Measurements from ENCODE around the gene ZFX. TPM values are rescaled to one million over a fixed set of nuclear protein-coding genes. Genes with fewer than 3 reads are reported as not detected.

The ZFX gene
- total RNA-seq, 1 donor from 2014 or later = 72.8 TPM

DNA sequence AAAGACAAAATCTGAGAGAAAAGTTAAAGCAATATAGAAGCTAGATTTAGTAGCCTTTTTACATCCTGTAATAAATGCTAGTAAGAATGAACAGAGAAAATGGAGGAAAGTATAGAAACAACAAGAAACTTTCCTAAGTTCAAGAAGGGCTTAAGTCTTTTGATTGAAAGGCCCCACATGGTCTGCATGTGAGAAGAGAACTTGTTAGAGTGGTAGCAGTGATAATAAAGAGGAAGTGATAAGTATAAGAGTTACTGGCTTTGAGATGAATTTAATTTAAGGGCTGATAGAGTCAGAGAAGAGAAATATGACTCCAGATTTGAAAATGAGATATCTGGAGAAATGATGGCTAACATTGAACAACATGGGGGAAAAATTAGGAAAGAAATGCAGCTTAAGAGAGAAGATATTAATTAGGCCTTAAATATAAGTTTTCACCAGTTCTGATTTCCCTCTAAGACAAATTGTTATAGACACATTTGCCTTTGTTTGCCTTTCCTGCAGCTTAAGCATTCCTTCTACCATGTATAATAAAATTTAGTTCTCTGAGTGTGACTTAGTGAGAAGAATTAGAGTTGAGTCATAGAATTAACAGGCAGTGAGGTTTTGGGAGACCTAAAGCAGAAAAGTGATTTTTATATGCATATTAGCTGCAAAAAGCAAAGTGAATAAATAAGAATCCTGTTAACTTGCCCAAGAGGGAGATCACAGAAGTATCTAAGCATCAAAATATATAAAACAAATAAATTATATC, 18.4 kb downstream of the ZFX start:
- Mint-ChIP-seq H3K4me1 (ENCODE audit: low read depth) (peaks cover 74% of the 10 kb centered on the region), H3K4me3 (ENCODE audit: unreplicated experiment) (no peak overlapping the region), H3K9me3 (ENCODE audit: low read depth) (no peaks in the 10 kb centered on the region), H3K27ac (ENCODE audit: unreplicated experiment) (peak overlapping the region; percentile 57), H3K36me3 (ENCODE audit: low read depth) (peaks cover 10% of the 10 kb centered on the region), H3K27me3 (ENCODE audit: low read depth) (no peaks in the 10 kb centered on the region)
- TF ChIP-seq CTCF (IDR thresholded peaks at IDR 0.05) = no peak
- no peak for DNase-seq (ENCODE audit: low spot score)

GRCh38 chrX:24168807-24169206, 19.3 kb downstream of the ZFX start:
- H3K36me3 Mint-ChIP-seq (ENCODE audit: low read depth) = peaks cover 9% of the 10 kb centered on the region
- no peak for TF ChIP-seq CTCF (IDR thresholded peaks at IDR 0.05)
- H3K4me1 Mint-ChIP-seq (ENCODE audit: low read depth) = peaks cover 78% of the 10 kb centered on the region
- no peak overlapping the region for H3K4me3 Mint-ChIP-seq (ENCODE audit: unreplicated experiment)
- peak overlapping the region; percentile 70 for H3K27ac Mint-ChIP-seq (ENCODE audit: unreplicated experiment)
- no peaks in the 10 kb centered on the region for H3K9me3 Mint-ChIP-seq (ENCODE audit: low read depth)
- DNase-seq (ENCODE audit: low spot score) = no peak
- no peaks in the 10 kb centered on the region for H3K27me3 Mint-ChIP-seq (ENCODE audit: low read depth)

DNA sequence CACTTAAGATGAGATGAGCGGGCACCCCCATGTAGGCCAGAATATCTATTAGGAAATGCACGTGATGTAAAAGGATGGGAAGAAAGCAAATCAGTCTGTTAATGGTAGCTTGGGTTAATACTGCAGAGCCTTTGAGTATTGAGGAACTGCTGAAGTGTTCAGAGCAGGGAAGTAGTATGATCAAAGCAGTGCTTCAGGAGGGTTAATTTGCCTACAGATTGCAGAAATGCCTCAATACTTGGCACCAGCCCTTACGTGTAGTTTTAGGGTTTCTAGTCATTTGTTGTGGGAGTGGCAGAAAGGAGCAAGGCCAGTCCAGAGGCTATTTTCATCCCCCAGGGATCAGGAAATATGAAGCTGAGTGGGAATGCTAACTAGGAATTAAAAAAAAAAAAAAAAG, 19.7 kb downstream of the ZFX start:
- TF ChIP-seq CTCF (IDR thresholded peaks at IDR 0.05) = no peak
- no peaks in the 10 kb centered on the region for H3K9me3 Mint-ChIP-seq (ENCODE audit: low read depth)
- H3K27me3 Mint-ChIP-seq (ENCODE audit: low read depth) = no peaks in the 10 kb centered on the region
- peaks cover 78% of the 10 kb centered on the region for H3K4me1 Mint-ChIP-seq (ENCODE audit: low read depth)
- peak overlapping the region; percentile 38 for H3K27ac Mint-ChIP-seq (ENCODE audit: unreplicated experiment)
- peaks cover 9% of the 10 kb centered on the region for H3K36me3 Mint-ChIP-seq (ENCODE audit: low read depth)
- H3K4me3 Mint-ChIP-seq (ENCODE audit: unreplicated experiment) = no peak overlapping the region
- DNase-seq (ENCODE audit: low spot score) = no peak

- DNase-seq (ENCODE audit: low spot score) = no peak
- H3K4me1 Mint-ChIP-seq (ENCODE audit: low read depth) = peaks cover 40% of the 10 kb centered on the region
Measured at GRCh38 chrX:24173115-24173847, 23.8 kb downstream of the ZFX start.

More at GRCh38 chrX:24173115-24173847, 23.8 kb downstream of the ZFX start:
- no peaks in the 10 kb centered on the region for H3K27me3 Mint-ChIP-seq (ENCODE audit: low read depth)
- H3K9me3 Mint-ChIP-seq (ENCODE audit: low read depth) = no peaks in the 10 kb centered on the region
- TF ChIP-seq CTCF (IDR thresholded peaks at IDR 0.05) = peak; percentile 29
- H3K4me3 Mint-ChIP-seq (ENCODE audit: unreplicated experiment) = no peak overlapping the region
- H3K36me3 Mint-ChIP-seq (ENCODE audit: low read depth) = peaks cover 23% of the 10 kb centered on the region
- H3K27ac Mint-ChIP-seq (ENCODE audit: unreplicated experiment) = peak overlapping the region; percentile 24
